HG03457 (cell line): ENCODE data around the gene SLC29A3.
"Not testable (repeated sequence)": the region's sequence is repeated elsewhere in the genome, so short reads cannot be mapped to it uniquely, and the experiment has no call there.

Source experiments
- ATAC-seq: cut with Tn5 transposase; IDR thresholded peaks from one replicate; pipeline ENCODE4 v1.9.1; 2021; ENCODE audit warnings: moderate number of reproducible peaks; ENCODE audit not compliant: unreplicated experiment

The SLC29A3 gene

DNA sequence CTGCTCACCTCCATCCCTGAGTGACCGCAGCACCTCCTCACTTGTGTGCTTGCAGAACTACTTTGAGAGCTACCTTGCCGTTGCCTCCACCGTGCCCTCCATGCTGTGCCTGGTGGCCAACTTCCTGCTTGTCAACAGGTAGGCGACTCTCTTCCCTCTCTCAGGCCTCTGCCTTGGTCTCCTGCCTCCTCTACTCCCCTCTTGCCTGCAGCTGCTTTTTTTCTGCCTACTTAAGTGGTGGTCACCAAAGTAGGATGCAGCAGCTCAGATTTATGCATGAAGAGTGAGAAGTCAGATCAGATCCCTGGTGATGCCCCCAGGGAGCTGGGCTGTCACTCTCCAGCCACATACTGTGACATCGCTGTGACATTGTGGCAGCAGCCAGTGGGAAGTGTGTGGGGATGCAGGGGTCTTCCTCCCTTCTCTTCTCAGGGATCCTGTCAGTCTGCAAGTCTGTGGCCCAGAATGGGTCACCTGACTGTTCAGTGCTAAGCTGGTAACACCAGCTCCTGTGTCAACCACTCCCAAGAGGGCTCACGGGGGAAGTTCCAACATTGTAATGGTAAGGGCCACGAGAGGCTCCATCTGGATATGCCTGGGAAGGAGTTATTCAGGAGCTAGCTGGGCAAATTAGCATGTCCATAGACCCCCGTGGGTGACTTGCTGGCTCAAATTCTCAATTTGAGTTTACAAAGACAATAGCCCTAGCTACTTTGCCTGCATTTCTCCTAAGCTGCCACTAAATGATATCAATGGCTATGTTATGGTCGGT, 25.3 kb downstream of the SLC29A3 start:
- no peak for ATAC-seq

DNA sequence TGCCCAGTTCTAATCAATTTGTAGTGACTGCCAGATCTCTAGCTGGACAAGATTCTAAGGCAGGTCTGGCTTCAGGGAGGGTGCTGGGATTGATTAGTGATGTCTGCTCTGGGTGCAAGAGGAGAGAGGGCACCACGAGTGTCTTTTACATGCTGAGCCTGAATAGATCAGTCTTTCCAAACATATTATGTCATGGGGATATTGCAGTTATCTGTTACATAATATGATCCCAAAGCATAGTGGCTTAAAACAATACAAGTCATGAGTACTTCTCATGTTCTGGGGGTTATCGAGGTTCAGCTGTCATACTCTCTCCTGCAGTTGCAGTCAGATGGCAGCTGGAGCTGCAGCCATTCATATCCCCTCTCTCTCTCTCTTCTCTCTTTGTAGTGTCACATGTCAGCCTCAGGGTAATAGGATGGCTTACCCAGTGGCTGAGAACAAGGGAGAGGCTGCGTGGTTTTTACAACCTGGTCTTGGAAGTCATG, 26.0 kb downstream of the SLC29A3 start:
- no peak for ATAC-seq

DNA sequence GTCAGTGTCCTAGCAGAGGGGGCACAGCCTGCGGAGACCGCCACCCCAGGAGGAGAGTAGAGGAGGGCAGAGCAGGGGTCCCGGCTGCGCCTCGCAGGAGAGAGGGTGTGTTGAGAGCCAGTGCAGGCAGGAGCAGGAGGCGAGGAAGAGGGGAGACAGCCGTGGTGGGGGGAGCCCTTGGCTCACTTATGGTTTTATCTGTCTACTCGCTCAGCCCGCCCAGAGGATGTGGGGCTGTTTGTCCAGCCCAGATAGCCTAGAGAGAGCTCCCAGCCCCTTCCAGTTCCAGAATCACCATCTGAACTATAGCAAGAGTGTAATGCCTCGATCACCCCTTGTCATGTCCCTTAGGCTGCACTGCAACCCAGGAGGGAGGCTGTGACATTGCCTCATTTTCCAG, 26.6 kb downstream of the SLC29A3 start:
- no peak for ATAC-seq

DNA sequence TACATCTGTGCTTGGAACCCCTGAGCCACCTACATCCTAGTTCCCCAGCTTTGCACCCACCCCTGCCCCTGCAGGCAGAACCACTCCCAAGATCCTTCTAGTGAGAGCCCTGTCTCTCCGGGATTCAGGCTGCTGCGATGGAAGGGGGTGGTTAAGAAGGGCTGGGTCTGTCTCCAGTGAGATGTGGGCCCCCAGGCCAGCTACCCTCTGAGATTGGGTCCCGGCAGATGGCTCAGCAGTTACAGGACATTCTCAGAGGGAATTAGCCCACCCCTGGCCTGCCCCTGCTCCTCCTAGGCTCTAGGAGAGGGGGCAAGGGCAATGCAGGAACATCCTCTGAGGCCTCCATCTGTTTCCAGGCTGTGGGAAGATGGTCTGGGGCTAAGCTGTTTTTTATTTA, 27.7 kb downstream of the SLC29A3 start:
- ATAC-seq, result no peak

DNA sequence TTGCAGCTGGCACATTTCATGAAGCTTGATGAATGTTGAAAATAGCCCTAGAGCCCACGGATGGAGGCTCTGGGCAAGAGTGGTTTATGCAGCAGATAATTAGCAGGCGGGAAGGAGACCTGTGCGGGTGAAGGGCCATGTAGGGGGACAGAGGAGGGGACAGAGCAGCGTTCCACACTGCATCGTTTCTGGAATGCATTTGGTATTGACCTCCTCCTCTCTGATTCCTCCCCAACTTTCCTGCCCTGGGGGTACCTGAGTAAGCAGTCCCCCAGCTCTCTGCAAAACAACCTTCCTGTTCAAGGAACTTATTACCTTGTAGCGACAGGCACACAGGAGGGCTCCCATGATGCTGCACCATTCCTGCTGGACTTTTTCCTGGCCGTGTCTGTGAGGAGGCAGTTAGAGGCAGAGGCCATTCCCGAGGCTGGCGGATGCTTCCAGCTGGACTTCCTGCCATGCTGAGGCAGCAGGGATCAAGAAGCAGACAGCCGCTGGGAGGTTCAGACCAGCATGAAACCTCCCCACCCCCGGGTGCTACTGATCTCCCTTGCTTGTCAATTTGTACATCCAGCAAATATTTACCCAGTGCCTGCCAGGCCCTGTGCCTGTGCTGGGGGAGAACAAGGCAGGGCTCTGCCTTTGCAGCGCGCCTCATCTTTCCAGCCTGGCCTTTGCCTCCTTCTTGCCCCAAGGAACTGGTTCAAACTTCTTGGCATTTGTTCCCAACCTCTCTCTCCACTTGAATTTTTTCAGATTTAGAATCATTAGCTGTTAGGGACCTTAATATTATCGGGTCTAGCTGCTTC, 28.7 kb downstream of the SLC29A3 start:
- ATAC-seq, result no peak

DNA sequence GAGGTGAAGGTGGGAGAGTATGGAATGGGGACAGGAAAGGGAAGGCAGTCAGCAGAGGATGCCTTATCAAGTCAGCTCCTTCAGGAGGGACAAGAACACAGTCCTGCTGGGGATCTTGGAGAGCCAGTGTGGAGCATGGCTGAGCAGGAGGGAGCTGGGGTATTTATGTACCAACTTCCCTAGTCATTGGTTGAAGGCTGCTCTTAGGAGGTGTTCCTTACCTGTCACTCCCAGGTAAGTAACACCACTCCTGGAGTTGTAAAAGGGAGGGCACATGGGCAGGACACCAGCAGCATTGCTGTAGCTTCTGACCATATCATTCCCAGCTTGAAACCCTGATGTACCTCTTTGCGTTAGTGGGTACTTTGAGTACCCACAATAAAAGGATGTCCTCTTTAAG, 29.8 kb downstream of the SLC29A3 start:
- ATAC-seq, result no peak

DNA sequence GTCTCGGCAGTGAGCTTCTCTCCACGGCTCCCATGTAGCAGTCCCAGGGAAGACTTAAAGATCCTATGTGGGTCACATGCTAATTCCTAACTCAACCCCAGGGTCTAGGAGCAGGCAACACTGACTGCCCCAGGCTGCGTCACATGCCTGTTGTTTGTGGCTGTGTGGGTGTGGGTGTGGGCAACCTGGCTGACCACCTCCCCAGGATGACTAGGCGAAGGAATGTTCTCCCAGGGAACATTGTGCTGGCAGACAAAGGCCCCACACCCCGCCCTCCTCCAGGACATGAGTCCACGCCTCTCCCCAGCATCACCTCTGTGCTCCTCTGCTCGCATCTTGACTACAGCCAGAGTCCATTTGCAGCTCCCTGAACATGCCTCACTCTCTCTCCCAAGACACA, 30.3 kb downstream of the SLC29A3 start:
- no peak for ATAC-seq

DNA sequence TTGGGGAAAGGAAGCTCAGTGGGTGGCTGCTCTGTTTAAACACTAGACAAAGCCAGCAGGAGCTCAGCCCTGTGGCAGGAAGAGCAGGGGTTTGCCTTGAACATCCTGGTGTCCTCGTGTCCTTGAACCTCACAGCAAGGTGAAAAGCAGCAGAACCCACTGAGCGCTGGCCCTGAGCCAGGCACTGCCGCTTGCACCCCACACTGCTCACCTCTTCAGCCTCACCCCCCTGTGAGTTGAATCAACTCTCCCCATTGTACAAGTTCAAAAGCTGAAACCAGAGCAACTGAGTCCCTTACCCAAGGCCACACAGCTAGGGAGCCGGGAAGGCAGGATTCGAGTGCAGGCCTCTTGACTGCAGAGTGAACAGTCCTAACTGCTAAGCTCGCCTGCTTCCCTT, 32.0 kb downstream of the SLC29A3 start:
- ATAC-seq, result no peak

DNA sequence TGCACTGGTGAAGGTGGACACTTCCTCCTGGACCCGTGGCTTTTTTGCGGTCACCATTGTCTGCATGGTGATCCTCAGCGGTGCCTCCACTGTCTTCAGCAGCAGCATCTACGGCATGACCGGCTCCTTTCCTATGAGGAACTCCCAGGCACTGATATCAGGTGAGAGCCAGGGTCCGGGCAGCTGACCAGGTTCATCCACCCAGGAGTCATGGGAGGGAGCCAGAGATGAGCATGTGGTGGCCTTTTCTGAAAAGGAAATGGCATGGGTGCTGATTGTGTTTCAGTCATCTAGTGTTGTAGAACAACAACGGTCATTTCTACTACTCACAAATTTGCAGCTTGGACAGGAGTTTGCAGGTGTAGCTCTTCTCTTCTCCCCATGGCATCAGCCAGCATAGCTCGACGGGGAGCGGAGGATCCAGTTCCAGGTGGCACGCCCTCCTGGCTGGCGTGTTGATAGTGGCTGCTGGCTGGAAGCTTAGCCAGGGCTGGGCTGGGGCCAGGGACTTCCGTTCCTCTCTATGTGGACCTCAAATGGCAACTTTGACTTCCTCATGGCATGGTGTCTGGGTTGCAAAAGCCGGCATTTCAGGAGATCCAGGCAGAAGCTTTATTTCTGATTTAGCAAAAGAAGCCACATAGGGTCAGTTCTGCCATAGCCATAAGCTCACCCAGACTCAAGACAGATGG, 32.7 kb downstream of the SLC29A3 start:
- ATAC-seq, result no peak

DNA sequence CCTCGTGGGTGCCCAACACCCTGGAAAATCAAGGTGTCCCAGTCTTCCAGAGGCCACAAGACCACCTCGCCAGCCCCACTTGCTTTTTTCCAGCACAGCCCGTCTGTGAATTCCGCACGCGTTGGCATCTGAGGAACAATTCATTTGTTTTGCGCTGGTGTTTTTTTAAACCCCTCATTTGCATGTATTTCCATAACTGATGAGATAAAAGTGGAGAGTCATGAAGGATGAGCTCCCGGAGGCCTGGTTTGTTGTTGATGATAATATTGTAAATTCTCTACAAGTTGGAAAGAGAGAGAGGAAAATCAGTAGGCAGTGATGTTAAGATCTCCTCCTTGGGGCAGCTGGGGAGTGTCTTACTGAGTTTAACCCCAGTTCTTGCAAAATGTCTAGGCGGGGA, 34.6 kb downstream of the SLC29A3 start:
- ATAC-seq, result no peak

DNA sequence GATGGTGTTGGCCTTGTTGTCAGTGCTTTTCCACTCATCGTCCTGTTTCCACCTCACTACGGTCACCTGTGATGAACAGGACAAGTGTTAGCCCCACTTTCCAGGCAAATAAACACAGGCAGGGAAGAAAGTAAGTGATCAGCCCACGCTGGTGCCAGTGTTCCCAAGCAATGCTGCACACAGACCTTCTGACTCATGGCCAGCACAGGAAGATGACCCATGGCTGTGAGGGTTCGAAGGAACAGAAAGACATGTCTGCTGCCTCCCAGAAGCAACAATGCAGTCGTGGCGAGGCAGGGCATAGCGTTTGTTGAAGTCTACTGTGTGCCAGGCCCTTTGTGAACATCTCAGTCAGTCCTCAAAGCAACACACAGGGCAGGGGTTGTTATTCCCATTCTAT, 35.7 kb downstream of the SLC29A3 start:
- ATAC-seq, result no peak

DNA sequence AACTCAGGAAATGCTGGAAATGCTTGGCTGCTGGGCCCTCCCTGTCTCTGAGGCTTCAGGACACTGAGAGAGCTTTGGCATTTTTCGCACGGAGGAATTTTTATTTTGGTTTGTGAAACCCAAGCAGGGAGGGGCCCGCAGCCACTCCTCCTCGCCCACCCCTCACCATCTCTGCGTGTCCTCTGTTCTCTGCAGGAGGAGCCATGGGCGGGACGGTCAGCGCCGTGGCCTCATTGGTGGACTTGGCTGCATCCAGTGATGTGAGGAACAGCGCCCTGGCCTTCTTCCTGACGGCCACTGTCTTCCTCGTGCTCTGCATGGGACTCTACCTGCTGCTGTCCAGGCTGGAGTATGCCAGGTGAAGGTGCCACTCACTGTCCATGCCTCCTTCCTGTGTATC, 36.8 kb downstream of the SLC29A3 start:
- ATAC-seq, result no peak

DNA sequence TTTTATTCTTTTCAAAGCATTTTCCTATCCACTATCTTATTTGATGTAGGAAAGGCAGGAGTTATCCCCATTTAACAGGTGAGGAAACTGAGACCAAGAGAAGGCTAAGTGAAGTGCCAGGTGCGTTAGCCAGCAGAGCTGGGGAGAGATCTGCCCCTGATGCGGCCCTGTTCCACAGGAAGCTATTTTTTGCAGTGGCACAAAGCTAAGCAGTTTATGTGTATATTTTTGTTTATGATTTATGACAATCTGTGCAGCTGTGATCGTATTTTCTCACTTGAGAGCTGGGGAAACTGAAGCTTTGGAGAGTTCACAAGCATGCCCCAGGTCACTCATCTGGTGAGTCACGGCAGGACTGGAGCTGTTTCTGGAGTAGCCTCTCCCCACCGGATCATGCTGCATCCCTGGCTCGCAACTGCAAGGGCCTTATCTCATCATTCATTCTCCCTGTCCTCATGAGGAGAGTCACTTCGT, 38.8 kb downstream of the SLC29A3 start:
- ATAC-seq, result no peak

DNA sequence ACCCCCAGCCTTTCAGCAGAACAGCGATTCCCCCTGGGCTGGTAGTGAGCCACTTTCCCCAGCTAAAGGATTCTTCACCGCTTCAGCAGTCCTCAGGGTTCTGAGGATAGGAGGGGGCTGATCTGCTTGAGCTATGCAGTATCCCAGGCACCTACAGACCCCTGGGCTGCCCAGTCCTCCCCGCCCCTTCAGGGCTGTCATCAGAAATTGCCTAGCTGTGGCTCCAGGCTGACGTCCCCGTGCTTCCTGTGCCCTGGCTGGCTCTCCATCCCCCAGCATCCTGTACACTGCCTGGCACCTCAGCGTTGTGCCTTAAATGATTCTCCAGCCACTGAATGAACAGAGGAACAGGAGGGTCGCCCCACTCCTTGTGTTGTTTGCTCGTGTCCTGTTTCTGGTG, 39.2 kb downstream of the SLC29A3 start:
- ATAC-seq, result no peak

DNA sequence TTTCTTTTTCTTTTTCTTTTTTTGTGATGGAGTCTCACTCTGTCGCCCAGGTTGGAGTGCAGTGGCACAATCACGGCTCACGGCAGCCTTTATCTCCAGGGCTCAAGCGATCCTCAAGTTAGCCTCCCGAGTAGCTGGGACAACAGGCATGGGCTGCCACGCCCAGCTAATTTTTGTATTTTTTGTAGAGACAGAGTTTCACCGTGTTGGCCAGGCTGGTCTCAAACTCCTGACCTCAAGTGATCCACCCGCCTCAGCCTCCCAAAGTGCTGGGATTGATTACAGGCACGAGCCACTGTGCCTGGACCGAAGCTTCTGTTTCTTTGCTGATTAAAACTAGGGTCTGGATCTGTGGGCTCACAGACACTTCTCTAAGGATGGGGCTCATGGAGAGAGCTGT, 39.8 kb downstream of the SLC29A3 start:
- not testable (repeated sequence) for ATAC-seq

DNA sequence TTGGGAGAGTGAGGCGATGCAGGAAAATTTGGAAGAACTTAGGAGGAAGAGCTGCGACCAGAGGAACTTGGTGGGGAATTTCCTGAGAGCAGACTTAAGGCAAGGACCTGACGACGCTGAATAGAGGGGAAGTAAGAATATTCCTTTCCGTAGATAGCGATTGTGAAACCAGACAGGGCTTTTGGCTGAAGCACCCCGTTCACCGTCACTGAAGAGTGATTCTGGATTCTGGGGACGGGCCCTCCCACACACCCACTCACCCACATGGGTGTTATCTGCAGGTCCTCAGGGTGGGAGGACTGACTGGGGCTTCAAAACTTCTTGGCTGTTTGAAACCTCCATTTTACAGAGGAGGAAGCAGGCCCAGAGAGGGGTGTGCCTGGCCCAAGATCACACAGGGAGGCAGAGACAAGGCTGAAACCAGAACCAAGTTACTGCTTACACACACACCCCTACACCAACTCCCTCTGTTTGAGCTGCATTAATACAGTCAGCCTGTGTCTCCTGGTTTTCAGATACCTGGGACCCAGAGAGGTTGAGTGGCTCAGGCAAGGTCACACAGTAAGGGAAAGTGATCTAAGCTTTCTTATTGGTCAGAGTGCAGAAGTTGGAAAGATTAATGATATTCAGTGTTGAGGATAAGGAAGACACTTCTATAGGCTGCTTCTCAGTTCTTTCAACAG, 40.4 kb downstream of the SLC29A3 start:
- no peak for ATAC-seq

DNA sequence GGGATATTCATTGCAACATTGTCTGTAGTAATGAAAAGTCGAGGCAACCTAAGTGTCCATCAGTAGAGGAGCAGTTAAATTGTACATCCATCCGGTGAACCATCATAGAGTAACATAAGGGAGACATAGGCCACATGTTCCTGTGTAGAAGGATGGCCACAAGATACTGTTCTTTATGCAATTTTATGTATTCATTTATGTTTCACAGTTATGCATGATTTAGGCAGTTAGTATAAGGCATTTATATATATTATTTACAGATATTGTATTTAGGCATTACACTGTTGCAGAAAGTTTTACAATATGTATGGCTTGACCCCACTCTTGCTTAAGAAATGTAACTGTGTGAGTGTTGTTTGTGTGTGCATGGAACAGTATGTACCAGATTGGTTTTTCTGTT, 41.7 kb downstream of the SLC29A3 start:
- no peak for ATAC-seq

DNA sequence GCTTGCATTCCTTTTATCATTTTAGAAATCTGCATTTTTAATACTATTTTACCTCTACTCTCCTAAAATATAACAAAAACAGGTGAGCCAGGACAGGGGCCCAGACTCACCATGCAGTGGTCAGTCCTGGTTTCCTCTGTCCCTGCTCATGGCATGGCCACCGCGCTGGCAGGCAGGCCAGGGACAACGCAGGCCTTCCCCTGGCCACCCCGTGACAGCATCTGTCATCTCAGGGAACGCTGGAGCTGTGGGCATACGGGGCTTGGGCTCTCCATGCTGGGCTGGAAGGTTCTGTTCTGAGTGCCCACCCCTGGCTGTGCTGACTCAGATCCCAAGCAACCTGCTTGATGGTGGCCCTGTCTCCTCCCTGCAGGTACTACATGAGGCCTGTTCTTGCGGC, 42.5 kb downstream of the SLC29A3 start:
- ATAC-seq, result no peak

DNA sequence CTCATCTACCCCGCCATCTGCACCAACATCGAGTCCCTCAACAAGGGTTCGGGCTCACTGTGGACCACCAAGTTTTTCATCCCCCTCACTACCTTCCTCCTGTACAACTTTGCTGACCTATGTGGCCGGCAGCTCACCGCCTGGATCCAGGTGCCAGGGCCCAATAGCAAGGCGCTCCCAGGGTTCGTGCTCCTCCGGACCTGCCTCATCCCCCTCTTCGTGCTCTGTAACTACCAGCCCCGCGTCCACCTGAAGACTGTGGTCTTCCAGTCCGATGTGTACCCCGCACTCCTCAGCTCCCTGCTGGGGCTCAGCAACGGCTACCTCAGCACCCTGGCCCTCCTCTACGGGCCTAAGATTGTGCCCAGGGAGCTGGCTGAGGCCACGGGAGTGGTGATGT, 43.1 kb downstream of the SLC29A3 start:
- ATAC-seq, result no peak

DNA sequence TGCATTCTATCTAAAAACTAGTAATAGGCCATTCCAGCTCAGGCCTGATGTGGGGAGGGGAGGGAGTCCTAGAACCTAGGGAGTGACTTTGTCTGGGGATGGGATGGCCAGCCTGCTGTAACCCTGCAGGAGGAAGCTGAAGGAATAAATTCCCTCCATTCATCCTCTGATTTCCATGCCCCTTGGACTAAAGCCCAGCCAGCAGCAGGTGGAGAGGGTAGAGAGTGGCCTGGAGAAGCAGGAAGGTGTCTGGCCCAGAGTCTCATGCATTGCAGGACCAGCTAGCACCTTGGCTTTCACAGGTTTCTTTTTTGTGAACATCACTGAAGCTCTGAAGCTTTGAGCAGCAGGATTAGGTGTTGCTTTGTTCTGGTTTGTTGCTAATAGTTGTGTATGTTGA, 44.9 kb downstream of the SLC29A3 start:
- no peak for ATAC-seq

DNA sequence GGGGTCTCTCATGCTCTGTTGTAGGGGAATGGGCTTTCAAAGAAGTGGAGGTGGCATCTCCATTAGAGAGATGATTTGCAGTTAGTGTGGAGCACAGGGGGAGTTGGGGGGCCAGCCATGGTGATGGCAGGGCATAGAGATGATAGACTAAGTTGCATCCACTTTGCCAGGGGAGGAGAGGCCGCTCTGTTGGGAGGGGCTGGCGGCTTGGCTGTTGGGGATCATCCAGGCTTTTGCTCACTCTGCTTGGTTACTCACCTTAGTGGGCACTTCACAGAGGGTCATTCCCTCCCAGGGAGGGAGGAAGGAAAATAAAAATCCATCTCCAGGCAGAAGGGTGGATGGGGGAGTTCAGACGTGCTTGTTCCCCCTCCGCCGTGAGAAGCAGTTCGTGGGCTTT, 46.3 kb downstream of the SLC29A3 start:
- ATAC-seq, result no peak
